ENCODE data around the gene PKP1. TPM values are rescaled to one million over a fixed set of nuclear protein-coding genes. Genes with fewer than 3 reads are reported as not detected.

The PKP1 gene
- total RNA-seq, 1 donor from 2014 or later = not detected

GRCh38 chr1:201334325-201335173 lies 51.2 kb downstream of the PKP1 start:
- no peak overlapping the region for H3K4me3 Mint-ChIP-seq (ENCODE audit: low read depth)
- H3K27ac Mint-ChIP-seq = no peak overlapping the region
- no peaks in the 10 kb centered on the region for H3K36me3 Mint-ChIP-seq (ENCODE audit: low read depth)
- no peak for DNase-seq (ENCODE audit: low spot score)
- no peaks in the 10 kb centered on the region for H3K4me1 Mint-ChIP-seq (ENCODE audit: low read depth)
- H3K27me3 Mint-ChIP-seq (ENCODE audit: low read depth) = peaks cover 4% of the 10 kb centered on the region
- intact Hi-C loops (cut with micrococcal nuclease) = no loop called here
- H3K9me3 Mint-ChIP-seq = no peaks in the 10 kb centered on the region

DNA sequence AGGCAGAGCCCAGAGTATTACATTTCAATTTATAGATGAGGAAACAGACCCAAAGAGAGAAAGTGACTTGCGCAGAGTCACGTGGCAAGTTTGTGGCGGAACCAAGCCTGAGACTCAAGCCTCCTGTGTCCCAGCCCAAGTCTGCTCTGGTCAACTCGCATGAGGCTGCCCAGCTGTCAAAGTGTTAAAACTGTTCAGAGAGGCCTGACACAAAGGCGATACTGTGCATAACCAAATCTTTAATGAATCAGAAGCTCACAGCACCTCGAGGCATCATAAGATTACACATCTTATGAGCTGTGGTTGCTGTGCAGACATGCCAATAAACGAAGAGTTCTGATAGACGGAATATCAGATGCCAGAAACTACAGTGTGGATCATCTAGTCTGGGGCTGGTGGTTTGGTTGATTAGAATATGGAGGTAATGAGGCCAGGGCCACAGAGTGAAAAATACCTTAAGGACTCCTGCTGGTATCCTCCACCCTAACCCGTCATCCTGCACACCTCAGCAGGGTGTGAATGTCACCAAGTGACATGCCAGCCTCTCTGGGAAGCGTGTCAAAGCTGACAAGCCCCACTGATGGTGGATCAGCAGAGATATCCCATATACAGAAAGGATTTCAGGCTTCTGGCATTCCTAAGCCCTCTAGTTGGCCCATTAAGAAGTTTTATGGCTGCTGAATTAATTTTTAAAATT lies 52.0 kb downstream of the PKP1 start:
- Mint-ChIP-seq H3K9me3 (no peaks in the 10 kb centered on the region), H3K36me3 (ENCODE audit: low read depth) (no peaks in the 10 kb centered on the region), H3K27me3 (ENCODE audit: low read depth) (peaks cover 8% of the 10 kb centered on the region), H3K4me3 (ENCODE audit: low read depth) (no peak overlapping the region), H3K4me1 (ENCODE audit: low read depth) (no peaks in the 10 kb centered on the region), H3K27ac (no peak overlapping the region)
- no peak for DNase-seq (ENCODE audit: low spot score)
- intact Hi-C loops (cut with micrococcal nuclease) = no loop called here

GRCh38 chr1:201335901-201336300 lies 52.6 kb downstream of the PKP1 start:
- Mint-ChIP-seq H3K4me3 (ENCODE audit: low read depth) (no peak overlapping the region), H3K9me3 (no peaks in the 10 kb centered on the region), H3K27ac (no peak overlapping the region), H3K4me1 (ENCODE audit: low read depth) (no peaks in the 10 kb centered on the region), H3K36me3 (ENCODE audit: low read depth) (no peaks in the 10 kb centered on the region), H3K27me3 (ENCODE audit: low read depth) (peaks cover 9% of the 10 kb centered on the region)
- intact Hi-C loops (cut with micrococcal nuclease) = no loop called here
- no peak for DNase-seq (ENCODE audit: low spot score)

DNA sequence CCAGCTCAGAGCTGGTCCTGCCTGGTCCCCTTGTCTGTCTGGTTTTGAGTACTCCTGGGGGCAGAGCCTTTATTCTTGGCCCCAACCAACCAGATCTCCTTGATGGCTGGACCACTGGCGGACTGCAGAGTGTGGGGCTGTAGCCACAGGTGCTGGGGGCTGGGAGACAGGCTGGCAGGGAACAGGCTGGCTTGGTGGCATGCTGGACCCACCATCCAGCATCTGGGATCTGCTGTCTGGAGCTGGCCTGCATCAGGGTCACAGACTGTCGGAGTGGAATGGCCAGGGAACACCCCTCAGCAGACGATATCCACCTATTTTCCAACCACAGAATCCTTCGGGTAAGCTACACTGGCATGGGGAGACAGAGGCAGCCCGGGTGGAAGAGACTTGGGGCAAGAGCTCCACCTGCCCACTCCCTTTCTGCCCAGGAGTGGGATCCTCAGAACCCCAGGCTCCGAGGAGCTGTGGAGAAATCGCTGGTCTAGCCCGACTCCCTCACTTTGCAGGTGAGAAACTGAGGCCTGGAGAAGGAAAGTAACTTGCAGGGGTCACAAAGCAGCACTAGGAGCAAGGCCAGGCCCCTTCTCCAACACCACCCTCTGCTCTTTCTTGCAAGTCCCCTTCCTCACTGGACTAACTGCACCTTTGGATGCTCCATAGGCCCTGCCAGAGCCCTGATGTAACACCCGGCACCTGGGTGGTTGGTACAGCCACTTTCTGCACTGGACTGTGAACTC lies 53.6 kb downstream of the PKP1 start:
- no peak for DNase-seq (ENCODE audit: low spot score)
- Mint-ChIP-seq H3K36me3 (ENCODE audit: low read depth) (no peaks in the 10 kb centered on the region), H3K9me3 (no peaks in the 10 kb centered on the region), H3K27me3 (ENCODE audit: low read depth) (peaks cover 15% of the 10 kb centered on the region), H3K4me1 (ENCODE audit: low read depth) (no peaks in the 10 kb centered on the region), H3K4me3 (ENCODE audit: low read depth) (no peak overlapping the region), H3K27ac (no peak overlapping the region)
- intact Hi-C loops (cut with micrococcal nuclease) = no loop called here

DNA sequence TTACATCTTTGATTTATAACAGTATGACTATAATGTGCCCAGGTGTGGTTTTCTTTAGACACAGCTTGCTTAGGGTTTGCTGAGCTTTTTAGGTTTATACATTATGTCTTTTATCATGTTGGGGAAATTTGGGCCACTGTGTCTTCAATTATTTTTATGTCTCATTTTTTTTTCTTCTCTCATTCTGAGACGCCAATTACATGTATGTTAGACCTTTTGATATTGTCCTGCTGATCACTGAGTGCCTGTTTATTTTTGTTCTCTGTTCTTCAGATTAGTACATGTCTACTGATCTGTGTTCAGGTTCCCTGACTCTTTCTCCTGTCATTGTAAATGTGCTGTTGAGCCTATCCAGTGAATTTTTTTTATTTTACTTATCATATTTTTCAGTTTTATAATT lies 58.1 kb downstream of the PKP1 start:
- Mint-ChIP-seq H3K4me1 (ENCODE audit: low read depth) (no peaks in the 10 kb centered on the region), H3K27me3 (ENCODE audit: low read depth) (peaks cover 21% of the 10 kb centered on the region), H3K36me3 (ENCODE audit: low read depth) (no peaks in the 10 kb centered on the region), H3K4me3 (ENCODE audit: low read depth) (no peak overlapping the region), H3K9me3 (no peaks in the 10 kb centered on the region), H3K27ac (no peak overlapping the region)
- DNase-seq (ENCODE audit: low spot score) = no peak
- intact Hi-C loops (cut with micrococcal nuclease) = no loop called here

DNA sequence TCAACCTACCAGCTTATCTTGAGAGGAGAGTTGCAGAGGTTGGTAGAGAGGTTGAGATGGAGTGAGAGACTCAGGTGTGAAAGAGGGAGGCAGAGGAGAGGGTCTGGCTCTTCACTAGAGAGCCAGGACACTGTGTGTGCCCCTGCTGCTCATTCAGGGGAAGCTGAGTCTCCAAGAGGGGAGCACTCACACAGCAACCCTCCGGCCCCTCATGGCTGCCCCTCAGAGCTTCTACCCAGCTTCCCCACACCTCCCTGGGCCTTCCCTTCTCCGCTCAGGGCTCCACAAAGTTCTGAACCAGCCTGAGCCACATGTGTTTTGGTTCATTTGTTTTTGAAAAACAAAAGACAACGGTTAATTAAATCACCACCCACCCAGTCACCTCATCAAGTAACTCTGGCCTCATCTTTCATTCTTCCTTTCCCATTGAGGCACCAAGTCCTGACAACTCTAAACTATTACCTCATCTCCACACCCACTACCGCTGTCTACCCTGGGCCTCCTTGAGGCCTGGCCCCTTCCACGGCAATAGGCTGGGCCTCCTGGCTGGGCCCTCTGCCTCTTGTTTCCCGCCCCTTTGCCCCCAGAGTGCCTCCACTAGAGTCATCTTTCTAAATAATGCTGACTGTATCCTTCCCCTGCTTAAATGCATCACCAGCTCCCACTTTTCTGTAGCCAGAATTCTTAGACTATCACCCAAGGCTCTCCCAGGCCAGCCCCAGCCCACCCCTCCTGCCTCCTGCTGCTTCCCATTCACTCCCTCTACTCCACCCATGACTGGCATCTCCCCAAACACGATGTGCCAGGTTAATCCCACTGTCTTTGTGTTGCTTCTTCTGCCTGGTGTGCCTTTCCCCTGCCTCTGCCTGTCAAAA lies 61.1 kb downstream of the PKP1 start:
- Mint-ChIP-seq H3K27me3 (ENCODE audit: low read depth) (peaks cover 21% of the 10 kb centered on the region), H3K9me3 (no peaks in the 10 kb centered on the region), H3K4me3 (ENCODE audit: low read depth) (no peak overlapping the region), H3K4me1 (ENCODE audit: low read depth) (no peaks in the 10 kb centered on the region), H3K27ac (no peak overlapping the region), H3K36me3 (ENCODE audit: low read depth) (no peaks in the 10 kb centered on the region)
- DNase-seq (ENCODE audit: low spot score) = no peak
- intact Hi-C loops (cut with micrococcal nuclease) = no loop called here

- H3K36me3 Mint-ChIP-seq (ENCODE audit: low read depth) = no peaks in the 10 kb centered on the region
- H3K9me3 Mint-ChIP-seq = no peaks in the 10 kb centered on the region
- H3K4me3 Mint-ChIP-seq (ENCODE audit: low read depth) = no peak overlapping the region
- intact Hi-C loops (cut with micrococcal nuclease) = no loop called here
- peaks cover 19% of the 10 kb centered on the region for H3K27me3 Mint-ChIP-seq (ENCODE audit: low read depth)
- H3K27ac Mint-ChIP-seq = no peak overlapping the region
- DNase-seq (ENCODE audit: low spot score) = no peak
- no peaks in the 10 kb centered on the region for H3K4me1 Mint-ChIP-seq (ENCODE audit: low read depth)
Measured at GRCh38 chr1:201345081-201345355, 61.7 kb downstream of the PKP1 start.

DNA sequence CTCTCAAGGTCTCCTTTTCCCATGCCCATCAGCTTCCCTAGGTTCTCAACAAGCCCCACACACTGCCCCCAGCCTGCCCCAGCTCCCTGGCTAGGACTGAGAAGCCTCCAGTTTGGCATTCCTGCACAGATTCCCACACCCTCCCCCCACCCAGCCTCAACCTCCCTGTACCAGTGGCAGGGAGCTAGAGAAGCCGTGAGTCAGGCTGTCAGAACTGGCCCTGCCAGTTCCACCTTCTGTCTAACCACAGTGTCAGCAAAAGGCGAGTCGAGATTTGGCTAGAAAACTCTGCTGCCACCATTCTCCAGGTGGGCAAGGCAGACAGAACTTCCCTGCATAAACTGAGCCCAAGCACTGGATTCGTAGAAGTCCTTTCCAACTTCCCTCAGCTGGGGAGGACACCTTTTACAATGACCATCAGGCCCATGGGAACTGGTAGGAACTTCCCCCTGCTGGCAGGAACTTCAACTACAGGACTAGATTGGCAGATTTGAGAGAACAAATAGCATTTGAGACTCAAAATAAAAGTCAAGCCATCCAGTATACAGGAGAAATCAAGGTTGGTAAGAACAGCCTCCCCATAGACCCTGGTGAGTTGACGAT lies 63.1 kb downstream of the PKP1 start:
- Mint-ChIP-seq H3K9me3 (no peaks in the 10 kb centered on the region), H3K36me3 (ENCODE audit: low read depth) (no peaks in the 10 kb centered on the region), H3K27me3 (ENCODE audit: low read depth) (peaks cover 12% of the 10 kb centered on the region), H3K4me3 (ENCODE audit: low read depth) (no peak overlapping the region), H3K27ac (no peak overlapping the region), H3K4me1 (ENCODE audit: low read depth) (no peaks in the 10 kb centered on the region)
- no peak for DNase-seq (ENCODE audit: low spot score)
- intact Hi-C loops (cut with micrococcal nuclease) = no loop called here

DNA sequence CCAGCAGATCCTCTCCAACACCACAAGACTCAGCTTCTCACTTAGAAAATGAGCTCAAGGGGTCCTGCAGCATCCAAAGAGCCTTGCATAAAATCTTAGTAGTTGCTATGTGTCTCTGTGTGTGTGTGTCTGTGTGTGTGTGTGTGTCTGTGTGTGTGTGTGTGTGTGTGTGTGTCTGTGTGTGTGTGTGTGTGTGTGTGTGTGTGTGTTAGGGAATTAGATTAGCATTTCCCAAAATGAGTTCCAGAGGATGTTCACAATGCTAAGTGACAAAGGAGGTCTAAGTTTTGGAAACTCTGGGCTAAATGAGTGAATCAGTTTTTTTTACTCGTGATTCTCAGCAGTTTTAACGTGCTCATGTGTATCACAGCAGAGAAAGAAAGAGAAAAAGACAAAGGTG lies 63.7 kb downstream of the PKP1 start:
- no peaks in the 10 kb centered on the region for H3K36me3 Mint-ChIP-seq (ENCODE audit: low read depth)
- H3K27ac Mint-ChIP-seq = no peak overlapping the region
- DNase-seq (ENCODE audit: low spot score) = no peak
- no peaks in the 10 kb centered on the region for H3K4me1 Mint-ChIP-seq (ENCODE audit: low read depth)
- peaks cover 11% of the 10 kb centered on the region for H3K27me3 Mint-ChIP-seq (ENCODE audit: low read depth)
- no peak overlapping the region for H3K4me3 Mint-ChIP-seq (ENCODE audit: low read depth)
- intact Hi-C loops (cut with micrococcal nuclease) = no loop called here
- H3K9me3 Mint-ChIP-seq = no peaks in the 10 kb centered on the region

GRCh38 chr1:201347498-201348210 lies 64.3 kb downstream of the PKP1 start:
- DNase-seq (ENCODE audit: low spot score) = no peak
- intact Hi-C loops (cut with micrococcal nuclease) = no loop called here
- no peak overlapping the region for H3K27ac Mint-ChIP-seq
- peaks cover 11% of the 10 kb centered on the region for H3K27me3 Mint-ChIP-seq (ENCODE audit: low read depth)
- H3K36me3 Mint-ChIP-seq (ENCODE audit: low read depth) = no peaks in the 10 kb centered on the region
- H3K4me3 Mint-ChIP-seq (ENCODE audit: low read depth) = no peak overlapping the region
- H3K9me3 Mint-ChIP-seq = no peaks in the 10 kb centered on the region
- H3K4me1 Mint-ChIP-seq (ENCODE audit: low read depth) = no peaks in the 10 kb centered on the region

DNA sequence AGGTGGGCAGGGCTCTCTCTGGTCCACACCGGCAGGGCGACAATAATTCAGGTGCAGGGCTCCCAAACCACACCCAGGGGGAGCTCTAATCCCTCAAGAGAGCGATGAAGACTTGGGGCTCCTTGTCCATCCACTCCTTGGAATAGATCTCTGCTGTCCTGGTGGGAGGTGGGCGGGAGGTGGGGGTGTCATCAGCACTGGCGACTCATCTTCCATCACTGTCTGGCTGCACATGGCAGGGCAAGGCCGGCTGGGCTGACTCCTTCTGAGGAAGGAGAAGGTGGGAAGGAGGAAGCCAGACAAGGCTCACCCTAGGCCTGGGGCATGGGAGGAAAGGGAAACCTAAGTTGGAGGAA lies 64.9 kb downstream of the PKP1 start:
- Mint-ChIP-seq H3K36me3 (ENCODE audit: low read depth) (no peaks in the 10 kb centered on the region), H3K9me3 (no peaks in the 10 kb centered on the region), H3K4me1 (ENCODE audit: low read depth) (no peaks in the 10 kb centered on the region), H3K27me3 (ENCODE audit: low read depth) (peaks cover 11% of the 10 kb centered on the region), H3K4me3 (ENCODE audit: low read depth) (no peak overlapping the region), H3K27ac (no peak overlapping the region)
- intact Hi-C loops (cut with micrococcal nuclease) = no loop called here
- no peak for DNase-seq (ENCODE audit: low spot score)

DNA sequence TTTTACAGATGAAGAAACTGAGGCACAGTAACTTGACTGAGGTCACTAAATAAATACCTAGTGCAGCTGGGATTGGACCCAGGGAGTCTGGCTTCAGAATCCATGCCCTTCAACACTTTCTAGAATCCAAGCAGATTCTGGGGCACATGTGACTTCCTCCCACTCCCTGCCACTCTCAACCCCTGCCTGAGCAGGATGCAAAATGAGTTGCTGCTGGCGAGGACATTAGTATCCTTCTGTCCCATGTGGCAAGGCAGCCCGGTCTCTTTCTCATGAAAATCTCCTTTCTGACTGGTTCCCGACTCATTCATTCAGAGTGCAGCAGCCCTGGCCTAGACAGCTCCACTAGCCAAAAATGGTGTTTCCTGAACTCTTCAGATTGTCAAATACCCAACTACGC lies 65.8 kb downstream of the PKP1 start:
- H3K27me3 Mint-ChIP-seq (ENCODE audit: low read depth) = peaks cover 11% of the 10 kb centered on the region

More for the DNA sequence above, 65.8 kb downstream of the PKP1 start:
- Mint-ChIP-seq H3K27ac (no peak overlapping the region), H3K36me3 (ENCODE audit: low read depth) (no peaks in the 10 kb centered on the region), H3K4me3 (ENCODE audit: low read depth) (no peak overlapping the region), H3K4me1 (ENCODE audit: low read depth) (no peaks in the 10 kb centered on the region), H3K9me3 (no peaks in the 10 kb centered on the region)
- intact Hi-C loops (cut with micrococcal nuclease) = no loop called here
- no peak for DNase-seq (ENCODE audit: low spot score)

All from activated T-helper 2 cell treated with anti-CD3 and anti-CD28 coated beads, Interferon-gamma antibody, Interleukin-2, Interleukin-4, amounts not matched to agents 10 μg/mL and 5 μg/mL and 100 μg/mL, durations not matched to agents 14 hours and 24 hours and 36 hours (primary cell).